Liver (tissue), 9 donors: ENCODE measurements around the gene POLL. TPM values are rescaled to one million over a fixed set of nuclear protein-coding genes. Genes with fewer than 3 reads are reported as not detected.

ENCODE experiments used
- DNase-seq: peaks from one replicate; pipeline ENCODE4 v3.0.0-alpha.2; 2017; ENCODE audit warnings: low spot score
- H3K27ac ChIP-seq, 2 donors: one replicate each; pipeline ENCODE4 v1.7.0; 2013; ENCODE audit warnings: inconsistent platforms in 2 of 2, low read length in 2 of 2, control low read depth in 1 of 2, low read depth in 1 of 2, mild to moderate bottlenecking in 1 of 2
- H3K27me3 ChIP-seq, 4 donors: one replicate each; pipeline versions ENCODE4 v1.6.1 to v1.7.0; 2013; ENCODE audit warnings: low read length in 3 of 4, inconsistent platforms in 1 of 4, mild to moderate bottlenecking in 1 of 4, moderate library complexity in 1 of 4; ENCODE audit not compliant: control insufficient read depth in 4 of 4, insufficient read depth in 4 of 4
- H3K36me3 ChIP-seq, 4 donors: one replicate each; pipeline versions ENCODE4 v1.6.1 to v1.7.0; 2013; ENCODE audit warnings: low read length in 3 of 4, mild to moderate bottlenecking in 3 of 4, low read depth in 1 of 4, moderate library complexity in 1 of 4; ENCODE audit not compliant: control insufficient read depth in 4 of 4, insufficient read depth in 3 of 4
- H3K4me1 ChIP-seq, 4 donors: one replicate each; pipeline versions ENCODE4 v1.6.1 to v1.7.0; 2013; ENCODE audit warnings: low read length in 3 of 4, mild to moderate bottlenecking in 3 of 4, moderate library complexity in 1 of 4; ENCODE audit not compliant: control insufficient read depth in 4 of 4, insufficient read depth in 4 of 4
- H3K4me3 ChIP-seq, 3 donors: one replicate each; pipeline versions ENCODE4 v1.6.1 to v1.7.0; 2013; ENCODE audit warnings: low read length in 3 of 3, control low read depth in 1 of 3, low read depth in 1 of 3, mild to moderate bottlenecking in 1 of 3
- H3K9ac ChIP-seq, 2 donors: one replicate each; pipeline ENCODE4 v1.7.0; 2013; ENCODE audit warnings: low read length in 2 of 2, mild to moderate bottlenecking in 2 of 2, moderate library complexity in 2 of 2, control low read depth in 1 of 2, low read depth in 1 of 2
- H3K9me3 ChIP-seq, 4 donors: one replicate each; pipeline versions ENCODE4 v1.6.1 to v1.7.0; 2013; ENCODE audit warnings: low read length in 3 of 4; ENCODE audit not compliant: control insufficient read depth in 4 of 4
- EGR1 ChIP-seq, 2 donors: IDR thresholded peaks; 2 replicates each; pipeline ENCODE4 v1.6.1; 2016 to 2018; ENCODE audit warnings: antibody characterized with exemption in 2 of 2, low read depth in 2 of 2
- FOXA1 ChIP-seq: IDR thresholded peaks from 2 replicates; pipeline ENCODE4 v1.6.1; 2016; ENCODE audit warnings: antibody characterized with exemption
- FOXA2 ChIP-seq: IDR thresholded peaks from 2 replicates; pipeline ENCODE4 v1.6.1; 2016; ENCODE audit warnings: antibody characterized with exemption
- GABPA ChIP-seq, 2 donors: IDR thresholded peaks in 1 of 2; conservative IDR thresholded peaks in 1 of 2; 2 replicates each; pipeline ENCODE4 v1.6.1; 2016; ENCODE audit warnings: antibody characterized with exemption in 2 of 2, mild to moderate bottlenecking in 1 of 2, moderate library complexity in 1 of 2
- HNF4G ChIP-seq: IDR thresholded peaks from 2 replicates; pipeline ENCODE4 v1.6.1; 2016; ENCODE audit warnings: antibody characterized with exemption
- JUND ChIP-seq, 2 donors: IDR thresholded peaks; 2 replicates each; pipeline ENCODE4 v1.6.1; 2016; ENCODE audit warnings: antibody characterized with exemption in 2 of 2
- NR2F2 ChIP-seq: IDR thresholded peaks from 2 replicates; pipeline ENCODE4 v1.6.1; 2016; ENCODE audit warnings: antibody characterized with exemption
- SP1 ChIP-seq: IDR thresholded peaks from 2 replicates; pipeline ENCODE4 v1.6.1; 2018; ENCODE audit warnings: antibody characterized with exemption, mild to moderate bottlenecking
- YY1 ChIP-seq: IDR thresholded peaks from 2 replicates; pipeline ENCODE4 v1.6.1; 2016; ENCODE audit warnings: antibody characterized with exemption, mild to moderate bottlenecking
- ZBTB33 ChIP-seq: IDR thresholded peaks from 2 replicates; pipeline ENCODE4 v1.6.1; 2016; ENCODE audit warnings: antibody characterized with exemption
- WGBS: extraction: QIAGEN DNeasy Blood & Tissue Kit; methylation state at CpG from one replicate; pipeline ENCODE4 v1.1.7; 2013; 5-methylcytosine and 5-hydroxymethylcytosine counted together
- polyA plus RNA-seq, 2 donors: library from polyadenylated mRNA; stranded (reverse) in 1 of 2; unstranded in 1 of 2; fragments of 200-250 nt in 1 of 2; fragments of >200 nt in 1 of 2; fragmentation: Nextera tagmentation in 1 of 2; extraction: Ambion mirVana in 1 of 2; gene quantifications; one replicate each; pipeline versions ENCODE4 v1.2.1 to v1.2.3, GENCODE V29; 2013 to 2015
- total RNA-seq, 2 donors: library from RNA; depleted of rRNA; stranded (reverse); fragments of >200 nt; gene quantifications; one replicate each; pipeline ENCODE4 v1.2.3, GENCODE V29; 2014
- TF ChIP-seq, protein P1 (sequence below): IDR thresholded peaks from 2 replicates; pipeline ENCODE4 v1.6.1; 2016; ENCODE audit warnings: antibody characterized with exemption
- TF ChIP-seq, protein P2 (sequence below): fragments of 150-350 bp; IDR thresholded peaks from 2 replicates; pipeline ENCODE4 v1.5.1; 2017; ENCODE audit warnings: improper control_type of control experiment, low read depth, low read length; ENCODE audit not compliant: missing input control
- donor health status: healthy.
- donor health status: healthy.
- donor health status: healthy.
- donor health status: healthy.
- donor health status: healthy.

Gene POLL
- total and polyA plus RNA-seq, 4 donors = 8.8 to 13.0 (median 10.3) TPM

DNA sequence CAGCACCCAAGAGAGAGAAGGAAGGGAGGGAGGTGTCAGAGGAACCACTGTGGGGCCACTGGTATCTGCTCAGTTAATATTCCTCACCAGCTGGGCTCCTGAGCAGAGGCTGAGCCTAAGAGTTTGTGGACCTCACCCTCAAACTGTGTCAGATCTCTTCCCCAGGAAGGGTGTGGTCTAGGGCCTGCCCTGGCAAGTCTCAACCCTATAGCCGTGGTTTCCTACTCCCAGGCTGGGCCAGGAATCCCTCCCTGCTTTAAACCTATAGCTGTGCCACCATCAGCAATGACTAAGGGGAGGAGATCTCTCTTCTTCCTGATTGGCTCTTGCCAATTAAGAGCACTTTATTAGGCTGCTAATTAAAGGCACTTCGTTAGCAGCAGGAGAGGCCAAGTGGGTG is 29.9 kb downstream of the POLL start:
- H3K9ac ChIP-seq = no peak overlapping the region
- H3K9me3 ChIP-seq = no peaks in the 10 kb centered on the region
- TF ChIP-seq ZBTB33 (no peak), FOXA1 (no peak), YY1 (no peak), FOXA2 (no peak), SP1 (no peak), EGR1 (IDR thresholded peaks at IDR 0.05; ENCODE audit: low read depth in 2 of 2) (no peak)
- TF ChIP-seq, protein P1, sequence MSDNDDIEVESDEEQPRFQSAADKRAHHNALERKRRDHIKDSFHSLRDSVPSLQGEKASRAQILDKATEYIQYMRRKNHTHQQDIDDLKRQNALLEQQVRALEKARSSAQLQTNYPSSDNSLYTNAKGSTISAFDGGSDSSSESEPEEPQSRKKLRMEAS = no peak
- no peaks in the 10 kb centered on the region for H3K27me3 ChIP-seq
- no peak for DNase-seq
- H3K27ac ChIP-seq = no peak overlapping the region
- 81% methylated on average over 2 of the region's 2 CpGs for WGBS
- no peaks in the 10 kb centered on the region for H3K4me1 ChIP-seq
- no peak overlapping the region for H3K4me3 ChIP-seq
- peaks cover 0 to 6% (median 0%) of the 10 kb centered on the region in 4 donors for H3K36me3 ChIP-seq

- H3K27ac ChIP-seq = no peak overlapping the region
- H3K4me1 ChIP-seq = no peaks in the 10 kb centered on the region
- DNase-seq = no peak
- peaks cover 0 to 12% (median 0%) of the 10 kb centered on the region in 4 donors for H3K36me3 ChIP-seq
- no peak overlapping the region for H3K9ac ChIP-seq
- no peaks in the 10 kb centered on the region for H3K27me3 ChIP-seq
- no peak overlapping the region for H3K4me3 ChIP-seq
- H3K9me3 ChIP-seq = no peaks in the 10 kb centered on the region
- TF ChIP-seq ZBTB33 = no peak
- TF ChIP-seq GABPA (IDR thresholded peaks at IDR 0.05 in 1 of 2, conservative IDR thresholded peaks at IDR 0.05 in 1 of 2) = no peak
- no peak for TF ChIP-seq FOXA2
- TF ChIP-seq HNF4G = no peak
- 89% methylated on average over 2 of the region's 2 CpGs for WGBS
These were observed 30.5 kb downstream of the POLL start for GRCh38 chr10:101557541-101557940.

DNA sequence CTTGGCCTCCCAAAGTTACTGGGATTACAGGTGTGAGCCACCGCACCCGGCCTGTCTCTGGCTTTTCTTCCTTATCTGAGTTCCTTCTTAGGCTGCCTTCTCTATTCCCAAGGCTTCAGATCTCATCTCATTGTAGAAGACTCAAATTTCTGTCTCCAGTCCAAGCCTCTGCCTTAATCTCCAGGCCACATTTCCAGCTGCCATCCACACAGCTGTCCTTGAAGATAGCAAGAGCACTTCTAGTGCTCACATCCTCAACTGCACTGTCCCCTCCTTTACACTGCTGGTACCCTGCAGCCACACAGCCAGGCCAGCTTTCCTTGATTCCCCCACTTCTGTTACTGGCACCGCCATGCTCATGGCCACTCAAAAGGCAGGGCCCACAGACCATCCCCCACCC is 35.6 kb downstream of the POLL start:
- Histone ChIP-seq H3K27me3 (no peaks in the 10 kb centered on the region), H3K9ac (no peak overlapping the region), H3K4me3 (no peak overlapping the region), H3K4me1 (no peaks in the 10 kb centered on the region), H3K27ac (no peak overlapping the region), H3K36me3 (peaks cover 0 to 23% (median 2%) of the 10 kb centered on the region in 4 donors), H3K9me3 (no peaks in the 10 kb centered on the region)
- TF ChIP-seq HNF4G = no peak
- TF ChIP-seq, protein P1 = no peak
- no peak for TF ChIP-seq JUND (IDR thresholded peaks at IDR 0.05)
- no peak for TF ChIP-seq GABPA (IDR thresholded peaks at IDR 0.05 in 1 of 2, conservative IDR thresholded peaks at IDR 0.05 in 1 of 2)
- TF ChIP-seq, protein P2, sequence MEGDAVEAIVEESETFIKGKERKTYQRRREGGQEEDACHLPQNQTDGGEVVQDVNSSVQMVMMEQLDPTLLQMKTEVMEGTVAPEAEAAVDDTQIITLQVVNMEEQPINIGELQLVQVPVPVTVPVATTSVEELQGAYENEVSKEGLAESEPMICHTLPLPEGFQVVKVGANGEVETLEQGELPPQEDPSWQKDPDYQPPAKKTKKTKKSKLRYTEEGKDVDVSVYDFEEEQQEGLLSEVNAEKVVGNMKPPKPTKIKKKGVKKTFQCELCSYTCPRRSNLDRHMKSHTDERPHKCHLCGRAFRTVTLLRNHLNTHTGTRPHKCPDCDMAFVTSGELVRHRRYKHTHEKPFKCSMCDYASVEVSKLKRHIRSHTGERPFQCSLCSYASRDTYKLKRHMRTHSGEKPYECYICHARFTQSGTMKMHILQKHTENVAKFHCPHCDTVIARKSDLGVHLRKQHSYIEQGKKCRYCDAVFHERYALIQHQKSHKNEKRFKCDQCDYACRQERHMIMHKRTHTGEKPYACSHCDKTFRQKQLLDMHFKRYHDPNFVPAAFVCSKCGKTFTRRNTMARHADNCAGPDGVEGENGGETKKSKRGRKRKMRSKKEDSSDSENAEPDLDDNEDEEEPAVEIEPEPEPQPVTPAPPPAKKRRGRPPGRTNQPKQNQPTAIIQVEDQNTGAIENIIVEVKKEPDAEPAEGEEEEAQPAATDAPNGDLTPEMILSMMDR = no peak
- TF ChIP-seq NR2F2 = no peak
- no peak for DNase-seq
- 98% methylated on average over 3 of the region's 3 CpGs for WGBS
